Fibroblast of skin of right quadriceps (primary cell): ENCODE data around the gene GPSM1.

ENCODE experiments used
- DNase-seq: peaks from one replicate; pipeline ENCODE4 v3.0.0-alpha.2; 2013

Gene GPSM1

DNA sequence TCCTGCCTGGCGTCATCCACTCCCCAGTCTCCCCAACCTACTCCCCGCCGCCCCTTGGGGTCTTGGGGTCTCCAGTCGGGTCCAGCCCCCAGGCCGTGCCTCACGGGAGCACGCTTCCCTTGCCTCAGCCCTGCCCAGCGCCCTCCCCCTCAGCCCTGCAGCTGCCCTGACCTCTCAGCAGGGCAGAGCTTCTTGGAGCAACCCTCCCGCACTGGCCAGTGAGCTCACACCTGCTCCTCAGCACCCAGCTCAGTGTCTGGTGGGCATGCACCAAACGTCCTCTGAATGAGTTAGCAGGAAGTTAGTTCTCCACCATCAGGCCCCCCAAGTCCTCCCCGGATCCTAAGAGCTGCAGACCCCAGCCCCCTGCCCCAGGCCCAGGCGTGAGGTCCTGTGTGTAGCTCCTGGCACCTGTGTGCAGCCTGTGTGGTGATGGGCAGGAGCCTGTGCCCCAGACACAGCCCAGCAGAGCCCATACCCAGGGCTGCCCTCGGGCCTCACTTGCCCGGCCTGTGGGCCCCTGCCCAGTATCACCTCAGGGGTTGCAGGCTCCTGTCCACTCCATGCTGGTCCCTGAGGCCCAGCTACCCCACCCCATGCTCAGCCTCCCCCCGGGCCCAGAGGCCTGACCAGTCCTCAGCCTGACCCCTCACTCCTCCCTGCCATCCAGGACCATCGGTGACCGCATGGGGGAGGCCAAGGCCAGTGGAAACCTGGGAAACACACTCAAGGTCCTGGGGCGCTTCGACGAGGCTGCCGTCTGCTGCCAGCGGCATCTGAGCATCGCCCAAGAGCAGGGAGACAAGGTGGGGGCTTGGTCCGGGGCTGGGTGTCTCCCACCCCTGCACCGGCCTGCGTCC lies 8.2 kb downstream of the GPSM1 start:
- no peak for DNase-seq

GRCh38 chr9:136336156-136336870 lies 9.0 kb downstream of the GPSM1 start:
- peak; percentile 49 for DNase-seq

DNA sequence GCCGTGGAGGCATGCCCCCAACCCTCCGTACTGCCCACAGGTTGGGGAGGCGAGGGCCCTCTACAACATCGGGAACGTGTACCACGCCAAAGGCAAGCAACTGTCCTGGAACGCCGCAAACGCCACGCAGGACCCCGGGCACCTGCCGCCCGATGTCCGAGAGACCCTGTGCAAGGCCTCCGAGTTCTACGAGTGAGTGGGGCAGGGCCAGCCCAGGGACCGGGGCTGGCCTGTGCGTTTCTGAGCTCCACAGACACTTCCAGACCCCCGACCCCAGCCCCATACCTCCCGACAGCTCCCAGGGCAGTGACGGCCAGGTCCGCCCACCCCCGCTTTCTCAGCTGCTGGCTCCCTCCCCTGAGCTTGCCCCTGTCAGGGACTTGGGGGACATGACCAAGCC lies 9.5 kb downstream of the GPSM1 start:
- no peak for DNase-seq

DNA sequence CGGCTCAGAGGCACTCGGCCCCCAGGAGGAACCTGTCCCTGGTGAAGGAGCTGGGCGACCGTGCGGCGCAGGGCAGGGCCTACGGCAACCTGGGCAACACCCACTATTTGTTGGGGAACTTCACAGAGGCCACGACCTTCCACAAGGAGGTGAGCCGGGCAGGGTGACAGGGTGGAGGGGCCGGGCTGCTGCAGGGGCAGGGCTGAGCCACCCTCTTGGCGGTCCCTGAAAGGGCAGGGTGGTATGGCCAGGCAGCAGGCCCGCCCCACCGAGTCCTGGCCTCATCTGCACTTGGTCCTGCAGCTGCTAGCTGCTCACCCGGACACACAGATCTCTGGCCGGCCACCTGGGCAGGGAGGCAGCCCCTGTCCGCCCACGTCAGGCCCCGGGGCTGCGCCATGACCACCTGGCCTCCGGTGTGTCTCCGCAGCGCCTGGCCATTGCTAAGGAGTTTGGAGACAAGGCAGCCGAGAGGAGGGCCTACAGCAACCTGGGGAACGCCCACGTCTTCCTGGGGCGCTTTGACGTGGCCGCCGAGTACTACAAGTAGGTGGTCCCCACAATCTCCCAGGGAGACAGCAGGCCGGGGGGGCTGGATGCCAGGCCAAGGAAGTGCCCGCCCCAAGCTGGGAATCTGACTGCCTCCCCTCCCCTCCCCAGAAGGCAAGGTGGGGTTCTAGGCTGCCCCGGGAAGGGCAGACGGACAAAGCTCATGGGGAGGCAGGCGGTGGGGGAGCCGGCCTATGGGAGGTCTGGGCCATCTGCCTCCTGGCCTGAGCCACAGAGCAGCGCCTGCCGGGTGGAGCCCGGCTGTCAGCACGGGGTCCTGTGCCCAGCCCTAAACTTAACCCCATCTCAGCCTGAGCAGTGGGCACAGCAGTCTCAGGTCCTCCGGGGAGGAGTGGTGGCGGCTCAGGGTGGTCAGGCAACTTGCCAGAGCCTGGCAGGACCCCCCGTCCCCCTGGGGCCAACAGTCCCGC lies 10.4 kb downstream of the GPSM1 start:
- DNase-seq, result no peak

GRCh38 chr9:136338511-136338910 lies 11.2 kb downstream of the GPSM1 start:
- no peak for DNase-seq

GRCh38 chr9:136339173-136339957 lies 12.0 kb downstream of the GPSM1 start:
- DNase-seq, result peak; percentile 38

DNA sequence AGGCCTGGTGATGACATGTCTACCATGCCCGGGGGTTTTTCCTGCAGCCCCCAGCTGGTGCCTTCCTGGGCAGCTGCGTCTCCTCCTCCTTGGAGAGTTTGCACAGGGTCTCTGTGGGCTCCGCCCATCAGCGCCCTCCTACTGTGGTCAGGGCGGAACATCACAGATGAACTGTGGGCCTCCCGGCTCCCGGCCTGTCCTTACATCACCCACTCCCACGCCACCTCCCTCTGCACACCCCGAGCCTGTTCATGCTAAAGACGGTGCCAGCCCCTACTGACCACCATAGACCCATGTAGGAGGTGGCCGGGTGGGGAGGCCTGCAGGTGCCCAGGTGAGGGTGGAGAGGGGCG lies 12.6 kb downstream of the GPSM1 start:
- DNase-seq, result no peak

DNA sequence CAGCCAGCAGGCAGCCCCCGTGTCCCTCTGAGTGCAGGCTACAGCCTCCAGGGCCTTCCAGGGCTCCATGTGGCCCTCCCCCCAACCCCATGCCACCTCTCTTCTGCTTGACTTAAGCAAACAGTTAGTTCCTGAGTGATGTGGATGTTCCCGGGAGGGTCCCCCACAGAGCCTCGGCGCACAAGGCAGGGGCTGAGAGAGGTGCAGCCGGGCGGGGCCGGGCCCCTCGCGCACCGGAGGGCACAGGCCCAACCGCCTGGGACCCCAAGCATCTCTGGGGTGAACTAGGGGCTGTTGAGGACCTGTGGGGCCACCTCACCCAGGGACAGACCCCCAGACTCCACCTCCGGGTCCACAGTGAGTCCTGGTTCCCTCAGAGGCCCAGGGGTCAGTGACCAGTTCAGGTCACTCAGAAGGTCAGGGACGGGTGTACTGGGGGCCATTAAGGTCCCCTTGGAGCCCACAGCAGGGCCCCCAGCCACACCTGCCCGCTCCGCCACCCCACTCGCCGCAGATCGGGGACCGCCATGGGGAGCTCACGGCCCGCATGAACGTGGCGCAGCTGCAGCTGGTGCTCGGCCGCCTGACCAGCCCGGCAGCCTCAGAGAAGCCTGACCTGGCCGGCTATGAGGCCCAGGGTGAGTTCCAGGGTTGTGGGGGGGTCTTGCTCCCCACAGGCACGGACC lies 13.2 kb downstream of the GPSM1 start:
- DNase-seq, result no peak

- DNase-seq, result no peak
Observed at GRCh38 chr9:136341042-136341655, 13.8 kb downstream of the GPSM1 start.

GRCh38 chr9:136341769-136342168 lies 14.4 kb downstream of the GPSM1 start:
- DNase-seq, result no peak

- peak; percentile 64 for DNase-seq
Observed at GRCh38 chr9:136342181-136343120, 15.1 kb downstream of the GPSM1 start.

- DNase-seq, result no peak
Observed at GRCh38 chr9:136343121-136343883, 16.0 kb downstream of the GPSM1 start.

DNA sequence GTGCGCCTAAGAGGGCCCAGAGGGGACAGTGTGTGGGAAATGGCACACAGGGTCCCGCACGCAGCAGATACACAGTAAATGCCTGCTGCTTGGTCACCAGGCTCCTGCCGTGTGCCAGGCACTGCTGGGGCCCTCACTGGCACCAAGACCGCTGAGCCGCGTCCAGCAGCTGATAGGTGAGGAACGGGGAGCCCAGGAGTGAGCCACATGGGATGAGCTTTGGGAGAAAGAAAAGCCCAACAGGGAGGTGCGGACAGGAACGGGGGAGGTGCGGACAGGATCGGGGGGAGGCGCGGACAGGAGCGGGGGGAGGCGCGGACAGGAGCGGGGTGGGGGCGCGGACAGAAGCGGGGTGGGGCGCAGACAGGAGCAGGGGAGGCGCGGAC lies 16.5 kb downstream of the GPSM1 start:
- DNase-seq, result no peak

DNA sequence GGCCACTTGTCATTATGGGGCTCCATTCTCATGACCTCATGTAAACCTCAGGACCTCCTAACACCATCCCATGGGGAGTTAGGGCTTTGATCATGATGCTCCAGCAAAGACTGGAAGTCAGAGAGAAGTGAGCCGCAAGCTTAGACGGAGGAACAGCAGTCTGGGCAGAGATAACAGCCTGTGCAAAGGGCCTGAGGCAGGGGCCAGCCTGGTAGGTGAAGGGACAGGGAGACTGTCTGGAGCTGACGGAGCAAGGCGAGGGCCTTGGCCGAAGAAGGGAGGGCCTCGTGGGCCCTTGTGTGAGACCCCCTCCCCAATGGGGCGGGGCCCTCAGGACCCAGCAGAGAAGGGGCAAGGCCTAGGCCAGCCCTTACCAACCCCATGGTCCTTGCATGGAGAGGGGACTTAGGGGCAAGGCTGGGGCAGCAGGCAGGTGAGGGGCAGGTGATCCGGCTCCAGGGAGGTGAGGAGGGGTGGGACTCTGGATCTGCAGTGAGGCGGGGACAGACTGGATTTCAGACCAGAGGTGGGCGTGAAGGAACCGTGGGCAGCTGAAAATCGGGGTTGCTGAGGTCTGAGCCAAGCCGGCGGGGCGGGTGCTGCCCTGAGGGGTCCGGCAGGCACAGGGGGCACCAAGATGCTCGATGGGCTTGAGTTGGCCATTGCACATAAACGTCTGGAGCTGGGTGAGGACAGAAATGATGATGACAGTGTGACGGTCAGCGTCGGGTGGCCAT lies 17.4 kb downstream of the GPSM1 start:
- DNase-seq, result no peak

DNA sequence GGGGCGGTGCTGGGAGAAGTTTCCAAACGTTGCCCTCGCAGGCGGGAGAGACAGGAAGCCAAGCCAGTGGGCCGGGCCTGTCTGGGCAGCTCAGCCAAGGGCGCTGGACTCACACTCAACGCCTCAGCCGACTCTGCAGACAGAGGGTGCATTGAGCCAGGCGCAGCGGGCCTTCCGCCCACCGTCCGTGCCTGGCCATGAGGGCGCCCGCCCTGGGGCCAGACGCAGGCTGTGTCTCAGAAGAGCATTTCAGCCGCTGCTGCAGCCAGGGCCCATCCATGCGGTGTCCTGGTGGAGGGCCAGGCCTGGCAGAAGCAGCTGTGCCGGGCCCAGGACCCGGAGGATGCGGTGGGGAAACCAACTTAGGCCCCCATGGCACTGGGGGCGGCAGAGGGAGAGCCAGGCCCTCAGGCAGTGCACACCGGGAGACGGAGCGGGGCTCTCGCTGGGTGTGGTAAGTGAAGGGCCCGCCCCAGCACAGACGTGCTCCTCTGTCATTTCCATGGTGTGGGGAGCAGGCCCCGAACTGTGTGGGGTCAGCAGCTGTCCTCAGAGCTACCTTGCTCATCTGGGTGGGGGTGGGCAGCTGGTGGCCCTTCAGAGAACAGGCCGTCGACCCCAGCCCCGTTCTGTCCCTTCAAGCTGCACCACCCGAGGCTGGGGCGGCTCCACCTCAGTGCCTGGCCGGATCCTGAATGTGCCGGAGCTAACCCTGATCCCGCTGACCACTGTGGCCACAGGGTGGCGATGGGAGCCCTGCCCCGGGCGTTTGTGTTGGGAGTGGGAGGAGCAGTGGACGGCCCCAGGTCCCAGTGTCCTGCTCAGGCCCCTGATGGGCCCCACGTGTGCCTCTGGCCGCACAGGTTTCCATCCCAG lies 18.2 kb downstream of the GPSM1 start:
- no peak for DNase-seq

DNA sequence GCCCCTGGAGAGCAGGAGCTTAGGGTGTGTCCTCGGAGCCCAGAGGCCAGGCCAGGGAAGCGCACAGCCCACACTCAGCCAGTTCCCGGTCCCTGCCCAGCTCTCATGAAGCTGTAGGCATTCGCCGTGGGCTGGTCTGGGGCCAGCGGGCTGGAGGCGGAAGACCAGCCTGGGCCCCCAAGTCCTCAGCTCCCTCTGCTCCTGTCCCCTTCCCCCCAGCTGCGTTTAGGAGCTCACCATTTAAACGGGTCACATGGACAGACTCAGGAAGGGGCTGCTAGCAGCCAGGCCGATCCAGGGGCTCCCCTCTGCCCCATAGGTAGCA lies 18.8 kb downstream of the GPSM1 start:
- DNase-seq, result no peak

DNA sequence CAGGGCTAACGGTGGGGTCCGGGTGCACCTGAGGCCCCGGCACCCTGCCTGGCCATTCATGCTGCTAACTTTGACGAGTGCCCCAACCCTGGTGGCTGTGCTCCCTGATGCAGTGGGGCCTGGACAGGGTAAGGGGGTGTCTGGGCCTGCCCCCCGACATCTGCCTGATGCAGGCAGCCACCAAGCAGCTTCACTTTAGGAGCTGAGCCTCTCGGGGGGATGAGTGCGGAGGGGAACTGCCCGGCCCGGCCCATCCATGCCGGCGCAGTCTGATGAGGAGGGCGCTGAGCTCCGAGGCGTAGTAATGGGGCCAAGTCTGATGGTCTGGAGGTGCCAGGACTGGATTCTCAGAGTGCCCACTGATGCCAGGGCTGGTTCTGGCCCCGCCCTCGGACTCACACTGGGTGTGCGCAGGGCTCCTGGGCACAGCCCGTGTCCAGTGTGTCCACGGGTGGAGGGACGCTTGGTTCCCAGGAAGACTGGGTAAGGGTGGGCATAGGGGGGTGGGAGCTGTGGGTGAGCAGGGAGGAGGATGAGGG lies 19.7 kb downstream of the GPSM1 start:
- no peak for DNase-seq
